Liver (tissue), 9 donors: Measurements from ENCODE around the gene HAAO. TPM values are rescaled to one million over a fixed set of nuclear protein-coding genes. Genes with fewer than 3 reads are reported as not detected.

ENCODE experiments used
- DNase-seq: peaks from one replicate; pipeline ENCODE4 v3.0.0-alpha.2; 2017; ENCODE audit warnings: low spot score
- H3K27ac ChIP-seq, 2 donors: one replicate each; pipeline ENCODE4 v1.7.0; 2013; ENCODE audit warnings: inconsistent platforms in 2 of 2, low read length in 2 of 2, control low read depth in 1 of 2, low read depth in 1 of 2, mild to moderate bottlenecking in 1 of 2
- H3K27me3 ChIP-seq, 4 donors: one replicate each; pipeline versions ENCODE4 v1.6.1 to v1.7.0; 2013; ENCODE audit warnings: low read length in 3 of 4, inconsistent platforms in 1 of 4, mild to moderate bottlenecking in 1 of 4, moderate library complexity in 1 of 4; ENCODE audit not compliant: control insufficient read depth in 4 of 4, insufficient read depth in 4 of 4
- H3K36me3 ChIP-seq, 4 donors: one replicate each; pipeline versions ENCODE4 v1.6.1 to v1.7.0; 2013; ENCODE audit warnings: low read length in 3 of 4, mild to moderate bottlenecking in 3 of 4, low read depth in 1 of 4, moderate library complexity in 1 of 4; ENCODE audit not compliant: control insufficient read depth in 4 of 4, insufficient read depth in 3 of 4
- H3K4me1 ChIP-seq, 4 donors: one replicate each; pipeline versions ENCODE4 v1.6.1 to v1.7.0; 2013; ENCODE audit warnings: low read length in 3 of 4, mild to moderate bottlenecking in 3 of 4, moderate library complexity in 1 of 4; ENCODE audit not compliant: control insufficient read depth in 4 of 4, insufficient read depth in 4 of 4
- H3K4me3 ChIP-seq, 3 donors: one replicate each; pipeline versions ENCODE4 v1.6.1 to v1.7.0; 2013; ENCODE audit warnings: low read length in 3 of 3, control low read depth in 1 of 3, low read depth in 1 of 3, mild to moderate bottlenecking in 1 of 3
- H3K9ac ChIP-seq, 2 donors: one replicate each; pipeline ENCODE4 v1.7.0; 2013; ENCODE audit warnings: low read length in 2 of 2, mild to moderate bottlenecking in 2 of 2, moderate library complexity in 2 of 2, control low read depth in 1 of 2, low read depth in 1 of 2
- H3K9me3 ChIP-seq, 4 donors: one replicate each; pipeline versions ENCODE4 v1.6.1 to v1.7.0; 2013; ENCODE audit warnings: low read length in 3 of 4; ENCODE audit not compliant: control insufficient read depth in 4 of 4
- ATF3 ChIP-seq: IDR thresholded peaks from 2 replicates; pipeline ENCODE4 v1.6.1; 2016; ENCODE audit warnings: antibody characterized with exemption
- EGR1 ChIP-seq, 2 donors: IDR thresholded peaks; 2 replicates each; pipeline ENCODE4 v1.6.1; 2016 to 2018; ENCODE audit warnings: antibody characterized with exemption in 2 of 2, low read depth in 2 of 2
- FOXA1 ChIP-seq: IDR thresholded peaks from 2 replicates; pipeline ENCODE4 v1.6.1; 2016; ENCODE audit warnings: antibody characterized with exemption
- FOXA2 ChIP-seq: IDR thresholded peaks from 2 replicates; pipeline ENCODE4 v1.6.1; 2016; ENCODE audit warnings: antibody characterized with exemption
- GABPA ChIP-seq, 2 donors: IDR thresholded peaks in 1 of 2; conservative IDR thresholded peaks in 1 of 2; 2 replicates each; pipeline ENCODE4 v1.6.1; 2016; ENCODE audit warnings: antibody characterized with exemption in 2 of 2, mild to moderate bottlenecking in 1 of 2, moderate library complexity in 1 of 2
- HNF4A ChIP-seq, 2 donors: conservative IDR thresholded peaks; 2 replicates each; pipeline ENCODE4 v1.6.1; 2016; ENCODE audit warnings: antibody characterized with exemption in 2 of 2, mild to moderate bottlenecking in 2 of 2
- HNF4G ChIP-seq: IDR thresholded peaks from 2 replicates; pipeline ENCODE4 v1.6.1; 2016; ENCODE audit warnings: antibody characterized with exemption
- JUND ChIP-seq, 2 donors: IDR thresholded peaks; 2 replicates each; pipeline ENCODE4 v1.6.1; 2016; ENCODE audit warnings: antibody characterized with exemption in 2 of 2
- NR2F2 ChIP-seq: IDR thresholded peaks from 2 replicates; pipeline ENCODE4 v1.6.1; 2016; ENCODE audit warnings: antibody characterized with exemption
- RAD21 ChIP-seq, 2 donors: IDR thresholded peaks; 2 replicates each; pipeline ENCODE4 v1.6.1; 2016; ENCODE audit warnings: antibody characterized with exemption in 2 of 2, mild to moderate bottlenecking in 2 of 2
- REST ChIP-seq: IDR thresholded peaks from 2 replicates; pipeline ENCODE4 v1.6.1; 2016; ENCODE audit warnings: antibody characterized with exemption, mild to moderate bottlenecking
- RXRA ChIP-seq, 2 donors: IDR thresholded peaks; 2 replicates each; pipeline ENCODE4 v1.6.1; 2017 to 2018; ENCODE audit warnings: antibody characterized with exemption in 2 of 2, mild to moderate bottlenecking in 1 of 2
- SP1 ChIP-seq: IDR thresholded peaks from 2 replicates; pipeline ENCODE4 v1.6.1; 2018; ENCODE audit warnings: antibody characterized with exemption, mild to moderate bottlenecking
- TAF1 ChIP-seq: conservative IDR thresholded peaks from 2 replicates; pipeline ENCODE4 v1.6.1; 2016; ENCODE audit warnings: antibody characterized with exemption, mild to moderate bottlenecking
- YY1 ChIP-seq: IDR thresholded peaks from 2 replicates; pipeline ENCODE4 v1.6.1; 2016; ENCODE audit warnings: antibody characterized with exemption, mild to moderate bottlenecking
- WGBS: extraction: QIAGEN DNeasy Blood & Tissue Kit; methylation state at CpG from one replicate; pipeline ENCODE4 v1.1.7; 2013; 5-methylcytosine and 5-hydroxymethylcytosine counted together
- polyA plus RNA-seq, 2 donors: library from polyadenylated mRNA; stranded (reverse) in 1 of 2; unstranded in 1 of 2; fragments of 200-250 nt in 1 of 2; fragments of >200 nt in 1 of 2; fragmentation: Nextera tagmentation in 1 of 2; extraction: Ambion mirVana in 1 of 2; gene quantifications; one replicate each; pipeline versions ENCODE4 v1.2.1 to v1.2.3, GENCODE V29; 2013 to 2015
- total RNA-seq, 2 donors: library from RNA; depleted of rRNA; stranded (reverse); fragments of >200 nt; gene quantifications; one replicate each; pipeline ENCODE4 v1.2.3, GENCODE V29; 2014
- TF ChIP-seq, protein P1 (sequence below): IDR thresholded peaks from 2 replicates; pipeline ENCODE4 v1.6.1; 2016; ENCODE audit warnings: antibody characterized with exemption
- TF ChIP-seq, protein P2 (sequence below): IDR thresholded peaks from 2 replicates; pipeline ENCODE4 v1.6.1; 2016; ENCODE audit warnings: antibody characterized with exemption
- donor health status: healthy.
- donor health status: healthy.
- donor health status: healthy.
- donor health status: healthy.
- donor health status: healthy.

The HAAO gene
- total and polyA plus RNA-seq, 4 donors, result 17.4 to 140 (median 130) TPM

DNA sequence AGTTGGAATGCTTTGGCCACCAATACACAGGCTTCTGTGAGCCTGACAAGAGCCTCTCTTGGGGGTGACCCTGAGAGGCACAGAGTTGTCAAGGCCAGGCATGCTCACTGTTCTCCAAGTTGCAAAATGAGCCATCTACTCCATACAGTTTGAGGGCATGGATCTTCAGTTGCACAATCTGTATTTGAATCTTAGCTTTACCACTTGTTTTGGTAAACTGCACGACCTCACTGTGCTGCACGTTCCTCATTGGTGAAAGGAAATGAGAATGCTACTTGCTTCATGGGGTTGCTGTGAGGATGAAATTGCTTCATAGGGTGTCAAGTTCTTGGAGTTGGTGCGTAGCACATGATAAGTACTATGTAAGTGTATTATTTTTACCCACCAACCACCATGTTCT, 12.0 kb upstream of the HAAO start:
- no peak for DNase-seq
- 48% methylated on average over 3 of the region's 3 CpGs for WGBS

GRCh38 chr2:42802150-42802549, 9.8 kb upstream of the HAAO start:
- no peak overlapping the region for H3K27ac ChIP-seq
- WGBS, result 83% methylated on average over 6 of the region's 6 CpGs
- no peak for DNase-seq
- H3K36me3 ChIP-seq, result peaks cover 0 to 2% (median 0%) of the 10 kb centered on the region in 4 donors
- H3K9me3 ChIP-seq, result no peaks in the 10 kb centered on the region
- H3K9ac ChIP-seq, result no peak overlapping the region
- peaks cover 0 to 8% (median 4%) of the 10 kb centered on the region in 4 donors for H3K4me1 ChIP-seq
- no peak overlapping the region for H3K4me3 ChIP-seq
- H3K27me3 ChIP-seq, result no peaks in the 10 kb centered on the region
- TF ChIP-seq SP1 (no peak), FOXA1 (no peak), JUND (IDR thresholded peaks at IDR 0.05) (no peak), GABPA (IDR thresholded peaks at IDR 0.05 in 1 of 2, conservative IDR thresholded peaks at IDR 0.05 in 1 of 2) (no peak), RXRA (IDR thresholded peaks at IDR 0.05) (no peak), HNF4A (conservative IDR thresholded peaks at IDR 0.05) (no peak), HNF4G (no peak), TAF1 (no peak), FOXA2 (no peak), YY1 (no peak), ATF3 (no peak), EGR1 (IDR thresholded peaks at IDR 0.05; ENCODE audit: low read depth in 2 of 2) (no peak)
- TF ChIP-seq, protein P1, sequence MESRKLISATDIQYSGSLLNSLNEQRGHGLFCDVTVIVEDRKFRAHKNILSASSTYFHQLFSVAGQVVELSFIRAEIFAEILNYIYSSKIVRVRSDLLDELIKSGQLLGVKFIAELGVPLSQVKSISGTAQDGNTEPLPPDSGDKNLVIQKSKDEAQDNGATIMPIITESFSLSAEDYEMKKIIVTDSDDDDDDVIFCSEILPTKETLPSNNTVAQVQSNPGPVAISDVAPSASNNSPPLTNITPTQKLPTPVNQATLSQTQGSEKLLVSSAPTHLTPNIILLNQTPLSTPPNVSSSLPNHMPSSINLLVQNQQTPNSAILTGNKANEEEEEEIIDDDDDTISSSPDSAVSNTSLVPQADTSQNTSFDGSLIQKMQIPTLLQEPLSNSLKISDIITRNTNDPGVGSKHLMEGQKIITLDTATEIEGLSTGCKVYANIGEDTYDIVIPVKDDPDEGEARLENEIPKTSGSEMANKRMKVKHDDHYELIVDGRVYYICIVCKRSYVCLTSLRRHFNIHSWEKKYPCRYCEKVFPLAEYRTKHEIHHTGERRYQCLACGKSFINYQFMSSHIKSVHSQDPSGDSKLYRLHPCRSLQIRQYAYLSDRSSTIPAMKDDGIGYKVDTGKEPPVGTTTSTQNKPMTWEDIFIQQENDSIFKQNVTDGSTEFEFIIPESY, result no peak

More for the DNA sequence above, 12.0 kb upstream of the HAAO start:
- Histone ChIP-seq H3K27me3 (no peaks in the 10 kb centered on the region), H3K27ac (no peak overlapping the region), H3K4me1 (peaks cover 0 to 10% (median 6%) of the 10 kb centered on the region in 4 donors), H3K9ac (no peak overlapping the region), H3K4me3 (no peak overlapping the region), H3K9me3 (no peaks in the 10 kb centered on the region), H3K36me3 (no peaks in the 10 kb centered on the region)
- TF ChIP-seq SP1 (no peak), ATF3 (no peak), FOXA1 (no peak), NR2F2 (no peak), GABPA (IDR thresholded peaks at IDR 0.05 in 1 of 2, conservative IDR thresholded peaks at IDR 0.05 in 1 of 2) (no peak), HNF4A (conservative IDR thresholded peaks at IDR 0.05) (no peak), FOXA2 (no peak), REST (no peak), TAF1 (no peak), RAD21 (IDR thresholded peaks at IDR 0.05) (no peak), HNF4G (no peak), YY1 (no peak), RXRA (IDR thresholded peaks at IDR 0.05) (no peak), EGR1 (IDR thresholded peaks at IDR 0.05; ENCODE audit: low read depth in 2 of 2) (no peak)
- TF ChIP-seq, protein P2, sequence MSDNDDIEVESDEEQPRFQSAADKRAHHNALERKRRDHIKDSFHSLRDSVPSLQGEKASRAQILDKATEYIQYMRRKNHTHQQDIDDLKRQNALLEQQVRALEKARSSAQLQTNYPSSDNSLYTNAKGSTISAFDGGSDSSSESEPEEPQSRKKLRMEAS, result no peak
- TF ChIP-seq, protein P1, result no peak
